Measurements from ENCODE around the gene EGFR. TPM values are rescaled to one million over a fixed set of nuclear protein-coding genes. Genes with fewer than 3 reads are reported as not detected.
A peak's percentile ranks its signal among the peaks of the same experiment; 100 is the strongest.

The EGFR gene
- polyA plus RNA-seq, 1 of the 3 experiments (the other 2 are of a cell fraction): 37.6 TPM

DNA sequence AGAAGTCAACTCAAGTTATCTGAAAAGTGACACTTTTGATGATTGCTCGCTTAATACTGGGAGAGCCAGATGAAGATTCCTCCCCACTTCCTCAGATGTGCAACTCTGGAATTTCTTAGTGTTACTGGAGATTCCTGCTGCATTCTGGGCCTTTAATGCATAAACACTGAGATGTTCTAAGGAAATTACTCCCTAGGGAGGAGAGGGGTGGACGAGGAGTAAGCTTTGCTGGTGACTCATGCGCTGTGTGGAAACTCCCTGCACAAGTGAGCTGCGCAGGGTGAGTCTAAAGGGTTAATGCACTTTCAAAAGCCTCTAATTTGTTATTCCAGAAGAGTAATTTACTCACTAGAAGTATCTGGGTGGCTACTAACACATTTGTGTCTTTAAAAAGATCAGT is 46.3 kb downstream of the EGFR start:
- no peaks in the 10 kb centered on the region for H3K27me3 ChIP-seq (ENCODE audit: insufficient read depth)
- no peak overlapping the region for H2AFZ ChIP-seq (ENCODE audit: low read depth)
- no peak for DNase-seq
- no peaks in the 10 kb centered on the region for H3K9me2 ChIP-seq
- peaks cover 3 to 31% of the 10 kb centered on the region in 2 experiments for H3K36me3 ChIP-seq (replicated peaks in 1 of 2; ENCODE audit: control insufficient read depth in 1 of 2, insufficient read depth in 2 of 2, low read length in 1 of 2)
- POLR2A ChIA-PET: no interaction called here
- H3K79me2 ChIP-seq (ENCODE audit: insufficient read depth): peaks cover 85% of the 10 kb centered on the region
- H3K4me3 ChIP-seq (ENCODE audit: low read depth in 2 of 2, low read length in 1 of 2): 0 out of 4 replicates have a peak overlapping the region, but pooled peaks of 1 of the 2 experiments have one; percentile 0
- H3K9ac ChIP-seq: peak overlapping the region; percentile 70
- H3K27ac ChIP-seq (ENCODE audit: low read depth in 2 of 2, low read length in 1 of 2): peak overlapping the region; percentile 82 to 97
- CTCF ChIA-PET: interaction anchor here (0.9 to 2.4 kb wide), 3 partner anchors 8 to 190 kb away, joined by 4 to 13 read pairs (median 6); no protein-coding TSS in a partner anchor
- peaks cover 42% of the 10 kb centered on the region for H3F3A ChIP-seq (replicated peaks; ENCODE audit: insufficient read depth)
- peak overlapping the region; percentile 72 for H3K4me2 ChIP-seq
- peaks cover under 1% of the 10 kb centered on the region; the same call in 1 of the 2 replicates for H4K20me1 ChIP-seq (ENCODE audit: insufficient read depth)
- TF ChIP-seq, protein P1, sequence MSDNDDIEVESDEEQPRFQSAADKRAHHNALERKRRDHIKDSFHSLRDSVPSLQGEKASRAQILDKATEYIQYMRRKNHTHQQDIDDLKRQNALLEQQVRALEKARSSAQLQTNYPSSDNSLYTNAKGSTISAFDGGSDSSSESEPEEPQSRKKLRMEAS (IDR thresholded peaks at IDR 0.05; ENCODE audit: low read depth): peak; percentile 78
- TF ChIP-seq RFX5 (IDR thresholded peaks at IDR 0.05; ENCODE audit: low read length) (no peak), NFIC (IDR thresholded peaks at IDR 0.05; ENCODE audit: borderline replicate concordance) (peak; percentile 56; the same call in 1 of the 2 replicates), MEF2A (IDR thresholded peaks at IDR 0.05; ENCODE audit: borderline replicate concordance, low read depth) (peak; percentile 60; the same call in 1 of the 2 replicates), FOXJ3 (CRISPR knock-in tag; IDR thresholded peaks at IDR 0.05) (no peak), FOXM1 (IDR thresholded peaks at IDR 0.05; ENCODE audit: low read depth) (no peak), JUND (IDR thresholded peaks at IDR 0.05) (peak; percentile 94), TEAD4 (IDR thresholded peaks at IDR 0.05; ENCODE audit: borderline replicate concordance, insufficient read depth) (peak; percentile 85), NRF1 (IDR thresholded peaks at IDR 0.05; ENCODE audit: low read depth, low read length) (peak; percentile 59; the same call in 1 of the 2 replicates), POLR2AphosphoS5 (IDR thresholded peaks at IDR 0.05; ENCODE audit: low read depth, low read length) (peak; percentile 35; the same call in 1 of the 2 replicates), FOSL2 (IDR thresholded peaks at IDR 0.05; ENCODE audit: borderline replicate concordance, low read depth) (peak; percentile 95), YY1 (IDR thresholded peaks at IDR 0.05; ENCODE audit: low read depth) (0 out of 2 replicates have a peak, but pooled peaks have one; percentile 15), CHD2 (IDR thresholded peaks at IDR 0.05; ENCODE audit: low read length, partially characterized antibody) (no peak), ELF1 (IDR thresholded peaks at IDR 0.05) (0 out of 2 replicates have a peak, but pooled peaks have one; percentile 46), SMC3 (IDR thresholded peaks at IDR 0.05; ENCODE audit: low read depth, low read length) (no peak), SIN3A (IDR thresholded peaks at IDR 0.05; ENCODE audit: borderline replicate concordance, low read depth, low read length) (0 out of 2 replicates have a peak, but pooled peaks have one; percentile 16), EZH2phosphoT487 (IDR thresholded peaks at IDR 0.05; ENCODE audit: borderline replicate concordance, low read depth) (no peak), TCF12 (IDR thresholded peaks at IDR 0.05) (peak; percentile 67), EP300 (IDR thresholded peaks at IDR 0.05; ENCODE audit: borderline replicate concordance in 1 of 2, low read depth in 1 of 2, low read length in 1 of 2) (peak in 1 of 2 experiments; percentile 65; a peak in 2 of 4 replicates), RXRA (IDR thresholded peaks at IDR 0.05; ENCODE audit: borderline replicate concordance, low read depth) (peak; percentile 44; the same call in 1 of the 2 replicates)
- TF ChIP-seq, protein P2, sequence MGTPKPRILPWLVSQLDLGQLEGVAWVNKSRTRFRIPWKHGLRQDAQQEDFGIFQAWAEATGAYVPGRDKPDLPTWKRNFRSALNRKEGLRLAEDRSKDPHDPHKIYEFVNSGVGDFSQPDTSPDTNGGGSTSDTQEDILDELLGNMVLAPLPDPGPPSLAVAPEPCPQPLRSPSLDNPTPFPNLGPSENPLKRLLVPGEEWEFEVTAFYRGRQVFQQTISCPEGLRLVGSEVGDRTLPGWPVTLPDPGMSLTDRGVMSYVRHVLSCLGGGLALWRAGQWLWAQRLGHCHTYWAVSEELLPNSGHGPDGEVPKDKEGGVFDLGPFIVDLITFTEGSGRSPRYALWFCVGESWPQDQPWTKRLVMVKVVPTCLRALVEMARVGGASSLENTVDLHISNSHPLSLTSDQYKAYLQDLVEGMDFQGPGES (IDR thresholded peaks at IDR 0.05; ENCODE audit: low read depth, low read length): no peak
- TF ChIP-seq, protein P3, sequence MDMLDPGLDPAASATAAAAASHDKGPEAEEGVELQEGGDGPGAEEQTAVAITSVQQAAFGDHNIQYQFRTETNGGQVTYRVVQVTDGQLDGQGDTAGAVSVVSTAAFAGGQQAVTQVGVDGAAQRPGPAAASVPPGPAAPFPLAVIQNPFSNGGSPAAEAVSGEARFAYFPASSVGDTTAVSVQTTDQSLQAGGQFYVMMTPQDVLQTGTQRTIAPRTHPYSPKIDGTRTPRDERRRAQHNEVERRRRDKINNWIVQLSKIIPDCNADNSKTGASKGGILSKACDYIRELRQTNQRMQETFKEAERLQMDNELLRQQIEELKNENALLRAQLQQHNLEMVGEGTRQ (IDR thresholded peaks at IDR 0.05; ENCODE audit: borderline replicate concordance, low read depth, low read length): no peak
- TF ChIP-seq, protein P4, sequence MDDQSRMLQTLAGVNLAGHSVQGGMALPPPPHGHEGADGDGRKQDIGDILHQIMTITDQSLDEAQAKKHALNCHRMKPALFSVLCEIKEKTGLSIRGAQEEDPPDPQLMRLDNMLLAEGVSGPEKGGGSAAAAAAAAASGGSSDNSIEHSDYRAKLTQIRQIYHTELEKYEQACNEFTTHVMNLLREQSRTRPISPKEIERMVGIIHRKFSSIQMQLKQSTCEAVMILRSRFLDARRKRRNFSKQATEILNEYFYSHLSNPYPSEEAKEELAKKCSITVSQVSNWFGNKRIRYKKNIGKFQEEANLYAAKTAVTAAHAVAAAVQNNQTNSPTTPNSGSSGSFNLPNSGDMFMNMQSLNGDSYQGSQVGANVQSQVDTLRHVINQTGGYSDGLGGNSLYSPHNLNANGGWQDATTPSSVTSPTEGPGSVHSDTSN (IDR thresholded peaks at IDR 0.05): peak; percentile 76
- TF ChIP-seq, protein P5, sequence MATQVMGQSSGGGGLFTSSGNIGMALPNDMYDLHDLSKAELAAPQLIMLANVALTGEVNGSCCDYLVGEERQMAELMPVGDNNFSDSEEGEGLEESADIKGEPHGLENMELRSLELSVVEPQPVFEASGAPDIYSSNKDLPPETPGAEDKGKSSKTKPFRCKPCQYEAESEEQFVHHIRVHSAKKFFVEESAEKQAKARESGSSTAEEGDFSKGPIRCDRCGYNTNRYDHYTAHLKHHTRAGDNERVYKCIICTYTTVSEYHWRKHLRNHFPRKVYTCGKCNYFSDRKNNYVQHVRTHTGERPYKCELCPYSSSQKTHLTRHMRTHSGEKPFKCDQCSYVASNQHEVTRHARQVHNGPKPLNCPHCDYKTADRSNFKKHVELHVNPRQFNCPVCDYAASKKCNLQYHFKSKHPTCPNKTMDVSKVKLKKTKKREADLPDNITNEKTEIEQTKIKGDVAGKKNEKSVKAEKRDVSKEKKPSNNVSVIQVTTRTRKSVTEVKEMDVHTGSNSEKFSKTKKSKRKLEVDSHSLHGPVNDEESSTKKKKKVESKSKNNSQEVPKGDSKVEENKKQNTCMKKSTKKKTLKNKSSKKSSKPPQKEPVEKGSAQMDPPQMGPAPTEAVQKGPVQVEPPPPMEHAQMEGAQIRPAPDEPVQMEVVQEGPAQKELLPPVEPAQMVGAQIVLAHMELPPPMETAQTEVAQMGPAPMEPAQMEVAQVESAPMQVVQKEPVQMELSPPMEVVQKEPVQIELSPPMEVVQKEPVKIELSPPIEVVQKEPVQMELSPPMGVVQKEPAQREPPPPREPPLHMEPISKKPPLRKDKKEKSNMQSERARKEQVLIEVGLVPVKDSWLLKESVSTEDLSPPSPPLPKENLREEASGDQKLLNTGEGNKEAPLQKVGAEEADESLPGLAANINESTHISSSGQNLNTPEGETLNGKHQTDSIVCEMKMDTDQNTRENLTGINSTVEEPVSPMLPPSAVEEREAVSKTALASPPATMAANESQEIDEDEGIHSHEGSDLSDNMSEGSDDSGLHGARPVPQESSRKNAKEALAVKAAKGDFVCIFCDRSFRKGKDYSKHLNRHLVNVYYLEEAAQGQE (IDR thresholded peaks at IDR 0.05; ENCODE audit: low read depth, low read length): peak; percentile 68
- TF ChIP-seq, protein P6, sequence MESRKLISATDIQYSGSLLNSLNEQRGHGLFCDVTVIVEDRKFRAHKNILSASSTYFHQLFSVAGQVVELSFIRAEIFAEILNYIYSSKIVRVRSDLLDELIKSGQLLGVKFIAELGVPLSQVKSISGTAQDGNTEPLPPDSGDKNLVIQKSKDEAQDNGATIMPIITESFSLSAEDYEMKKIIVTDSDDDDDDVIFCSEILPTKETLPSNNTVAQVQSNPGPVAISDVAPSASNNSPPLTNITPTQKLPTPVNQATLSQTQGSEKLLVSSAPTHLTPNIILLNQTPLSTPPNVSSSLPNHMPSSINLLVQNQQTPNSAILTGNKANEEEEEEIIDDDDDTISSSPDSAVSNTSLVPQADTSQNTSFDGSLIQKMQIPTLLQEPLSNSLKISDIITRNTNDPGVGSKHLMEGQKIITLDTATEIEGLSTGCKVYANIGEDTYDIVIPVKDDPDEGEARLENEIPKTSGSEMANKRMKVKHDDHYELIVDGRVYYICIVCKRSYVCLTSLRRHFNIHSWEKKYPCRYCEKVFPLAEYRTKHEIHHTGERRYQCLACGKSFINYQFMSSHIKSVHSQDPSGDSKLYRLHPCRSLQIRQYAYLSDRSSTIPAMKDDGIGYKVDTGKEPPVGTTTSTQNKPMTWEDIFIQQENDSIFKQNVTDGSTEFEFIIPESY (IDR thresholded peaks at IDR 0.05; ENCODE audit: borderline replicate concordance, low read depth): peak; percentile 45; the same call in 1 of the 2 replicates
- WGBS (ENCODE audit: low lambda C conversion rate): 3% methylated on average over 4 of the region's 4 CpGs
- peaks cover 20 to 65% of the 10 kb centered on the region in 2 experiments for H3K4me1 ChIP-seq (ENCODE audit: control insufficient read depth in 1 of 2, insufficient read depth in 2 of 2, low read depth in 1 of 2, low read length in 1 of 2)
- no peaks in the 10 kb centered on the region for H3K9me3 ChIP-seq

Measured in SK-N-SH (cell line).